Effector memory CD4-positive, alpha-beta T cell (primary cell): ENCODE data around the gene ABCB6.

Experiments
- DNase-seq, 3 donors: peaks; one replicate each; pipeline ENCODE4 v3.0.0-alpha.2; 2020
- H3K27ac ChIP-seq: 2 replicates; pipeline ENCODE4 v1.7.0; 2013; ENCODE audit warnings: mild to moderate bottlenecking, low read length, moderate library complexity; ENCODE audit not compliant: insufficient read depth, poor library complexity, severe bottlenecking
- H3K27me3 ChIP-seq: replicated peaks from 2 replicates; pipeline ENCODE4 v1.7.0; 2013; ENCODE audit warnings: mild to moderate bottlenecking, low read length; ENCODE audit not compliant: insufficient read depth, control insufficient read depth, poor library complexity, severe bottlenecking
- H3K36me3 ChIP-seq: 2 replicates; pipeline ENCODE4 v1.7.0; 2013; ENCODE audit warnings: mild to moderate bottlenecking, low read length, moderate library complexity; ENCODE audit not compliant: control insufficient read depth, insufficient read depth
- H3K4me1 ChIP-seq: 2 replicates; pipeline ENCODE4 v1.7.0; 2013; ENCODE audit warnings: low read length, mild to moderate bottlenecking; ENCODE audit not compliant: control insufficient read depth, insufficient read depth, poor library complexity, severe bottlenecking
- H3K4me3 ChIP-seq: 2 replicates; pipeline ENCODE4 v1.7.0; 2013; ENCODE audit warnings: low read length, low read depth, mild to moderate bottlenecking; ENCODE audit not compliant: insufficient read depth, poor library complexity, severe bottlenecking
- H3K9me3 ChIP-seq: 2 replicates; pipeline ENCODE4 v1.7.0; 2013; ENCODE audit warnings: mild to moderate bottlenecking, low read length, moderate library complexity; ENCODE audit not compliant: control insufficient read depth

The ABCB6 gene

DNA sequence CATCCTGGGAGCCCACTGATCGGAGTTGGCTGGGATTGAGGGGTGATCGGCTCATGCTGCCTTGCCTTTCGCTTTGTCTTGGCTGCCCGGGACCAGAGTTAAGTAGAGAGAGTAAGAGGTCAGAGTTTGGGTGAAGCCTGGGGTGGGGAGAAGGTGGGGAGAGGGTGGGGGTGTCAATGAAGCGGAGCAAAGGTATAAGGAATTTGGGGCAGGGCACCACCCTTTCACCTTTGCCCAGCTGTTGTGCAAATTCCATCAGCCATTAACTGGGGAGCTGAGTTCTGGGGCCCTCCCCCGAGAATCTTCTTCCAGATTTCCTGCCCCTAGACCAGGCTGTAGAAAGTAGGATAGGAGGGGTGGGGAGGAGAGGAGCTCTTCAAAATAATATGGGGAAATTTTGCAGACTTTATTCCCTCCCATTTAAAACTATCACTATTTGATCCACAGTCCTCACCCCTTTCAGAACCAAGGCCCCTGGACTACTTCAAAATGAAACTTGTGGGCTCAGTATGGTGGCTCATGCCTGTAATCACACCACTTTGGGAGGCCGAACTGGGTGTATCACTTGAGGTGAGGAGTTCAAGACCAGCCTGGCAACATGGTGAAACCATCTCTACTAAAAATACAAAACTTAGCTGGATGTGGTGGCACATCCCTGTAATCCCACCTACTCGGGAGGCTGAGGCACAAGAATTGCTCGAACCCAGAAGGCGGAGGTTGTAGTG lies 48.7 kb downstream of the ABCB6 start, which contains the start of gene SLC23A3:
Gene SLC23A3, minus strand, starts transcription at position 100 of the 725 bp plus-strand sequence. Its CDS starts 45 bp downstream, at position 55.
- peaks cover 9% of the 10 kb centered on the region for H3K4me1 ChIP-seq
- H3K9me3 ChIP-seq: no peaks in the 10 kb centered on the region
- no peak for DNase-seq
- peaks cover 31% of the 10 kb centered on the region for H3K36me3 ChIP-seq
- H3K27me3 ChIP-seq: no peaks in the 10 kb centered on the region
- H3K27ac ChIP-seq: no peak within 1 kb of the TSS
- H3K4me3 ChIP-seq: no peak within 1 kb of the TSS

DNA sequence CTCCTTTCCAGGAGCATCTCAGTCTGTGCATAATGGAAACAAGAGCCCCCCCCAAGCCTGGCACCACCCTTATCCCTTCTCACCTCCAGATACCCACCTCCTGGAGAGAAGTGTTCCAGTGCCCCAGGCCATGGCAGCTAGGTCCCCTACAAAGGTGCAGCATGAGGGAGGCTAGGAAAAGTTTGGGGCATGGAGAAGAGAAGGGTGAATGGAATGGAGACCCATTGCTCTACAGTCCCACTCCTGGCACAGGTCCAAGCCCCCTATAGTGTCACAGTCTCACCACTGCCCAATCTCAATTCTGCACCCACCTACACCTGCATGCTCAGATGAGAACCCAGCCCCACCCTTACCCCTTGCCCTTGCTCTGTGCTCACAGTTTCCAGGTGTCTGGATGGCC lies 49.8 kb downstream of the ABCB6 start:
- DNase-seq: no peak
- no peaks in the 10 kb centered on the region for H3K4me1 ChIP-seq
- no peak overlapping the region for H3K4me3 ChIP-seq
- H3K27me3 ChIP-seq: no peaks in the 10 kb centered on the region
- H3K27ac ChIP-seq: no peak overlapping the region
- peaks cover 20% of the 10 kb centered on the region for H3K36me3 ChIP-seq
- H3K9me3 ChIP-seq: no peaks in the 10 kb centered on the region

DNA sequence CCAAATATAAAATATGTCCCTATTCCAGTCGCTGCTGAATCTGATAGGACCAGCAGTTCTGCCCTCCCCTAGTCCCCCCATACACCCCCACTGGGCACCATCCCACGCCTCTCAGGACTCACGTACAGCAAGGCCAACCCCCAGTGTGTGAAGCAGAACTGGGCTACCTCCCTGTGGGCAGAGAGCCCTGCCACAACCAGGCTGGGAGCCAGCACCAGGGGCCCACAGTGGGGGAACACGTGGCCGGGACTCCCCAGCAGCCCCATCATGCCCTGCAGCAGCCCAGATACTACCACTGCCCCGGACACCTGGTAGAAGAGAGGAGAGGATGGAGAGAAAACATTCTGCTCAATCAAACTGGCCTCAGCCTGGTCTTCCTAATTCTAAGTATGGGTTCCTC lies 50.2 kb downstream of the ABCB6 start:
- H3K27me3 ChIP-seq: no peaks in the 10 kb centered on the region
- no peak for DNase-seq

DNA sequence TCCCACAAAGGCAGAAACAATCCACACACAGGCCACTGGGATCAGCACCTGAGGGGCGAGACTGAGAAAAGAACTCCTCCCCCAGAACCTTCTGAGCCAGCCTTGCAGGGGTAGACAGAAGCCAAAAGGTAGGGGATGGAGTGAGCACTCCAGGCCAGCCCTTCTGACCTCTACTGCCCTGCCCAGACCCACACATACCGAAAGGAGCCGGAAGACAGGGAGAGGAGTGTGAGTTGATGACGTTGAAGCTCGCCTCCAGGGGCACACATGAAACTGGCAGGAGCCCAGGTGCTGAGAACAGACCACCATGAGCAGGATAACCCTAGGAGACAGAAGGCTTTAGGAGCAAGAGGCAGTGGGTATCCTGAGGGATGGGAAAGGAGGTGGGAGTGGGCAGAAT lies 50.8 kb downstream of the ABCB6 start:
- Histone ChIP-seq H3K27me3 (no peaks in the 10 kb centered on the region), H3K27ac (no peak overlapping the region), H3K4me1 (no peaks in the 10 kb centered on the region), H3K4me3 (no peak overlapping the region), H3K36me3 (peaks cover 12% of the 10 kb centered on the region), H3K9me3 (no peaks in the 10 kb centered on the region)
- no peak for DNase-seq

More for the DNA sequence above, 50.2 kb downstream of the ABCB6 start:
- Histone ChIP-seq H3K4me3 (no peak overlapping the region), H3K9me3 (no peaks in the 10 kb centered on the region), H3K36me3 (peaks cover 15% of the 10 kb centered on the region), H3K27ac (no peak overlapping the region), H3K4me1 (no peaks in the 10 kb centered on the region)

DNA sequence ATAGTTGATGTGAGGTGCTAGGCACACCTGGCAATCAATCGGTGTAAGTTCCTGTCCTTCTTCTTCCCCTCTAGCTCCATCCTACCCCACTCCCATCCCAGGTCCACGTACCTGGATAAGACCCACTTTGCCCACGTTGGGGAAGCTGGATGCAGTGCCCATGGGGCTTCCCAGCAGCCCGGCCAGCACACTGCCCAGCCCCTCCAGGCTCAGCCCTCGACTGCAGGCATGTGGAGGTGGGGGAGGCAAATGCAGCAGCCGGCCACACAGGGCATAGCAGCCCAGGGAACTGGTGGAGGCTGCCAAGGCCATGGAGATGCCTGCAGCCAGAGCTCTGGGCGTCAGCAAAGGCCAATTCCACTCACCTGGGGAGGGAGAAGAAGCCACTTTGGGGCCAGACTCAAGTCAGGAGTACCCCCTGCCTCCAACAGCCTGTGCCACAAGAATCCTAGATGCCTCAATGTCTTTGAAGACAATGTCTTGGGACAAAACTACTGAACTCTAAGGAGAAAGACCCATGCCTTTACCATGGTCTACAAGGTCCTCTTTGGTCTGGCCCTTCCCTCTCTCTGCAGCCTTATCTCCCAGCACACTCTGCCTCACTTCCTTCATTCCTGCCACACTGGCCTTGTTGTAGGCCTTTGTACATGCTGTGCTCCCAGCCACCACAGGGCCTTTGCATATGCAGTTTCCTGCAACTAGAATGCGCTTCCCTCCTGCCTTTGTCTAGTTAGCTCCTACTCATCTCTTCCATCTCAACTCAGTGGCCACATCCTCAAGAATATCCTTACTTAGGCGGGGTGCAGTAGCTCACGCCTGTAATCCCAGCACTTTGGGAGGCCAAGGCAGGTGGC lies 53.5 kb downstream of the ABCB6 start:
- no peak for DNase-seq
- Histone ChIP-seq H3K36me3 (no peaks in the 10 kb centered on the region), H3K9me3 (no peaks in the 10 kb centered on the region), H3K27me3 (no peaks in the 10 kb centered on the region), H3K4me1 (peaks cover 6% of the 10 kb centered on the region), H3K4me3 (no peak overlapping the region), H3K27ac (no peak overlapping the region)

DNA sequence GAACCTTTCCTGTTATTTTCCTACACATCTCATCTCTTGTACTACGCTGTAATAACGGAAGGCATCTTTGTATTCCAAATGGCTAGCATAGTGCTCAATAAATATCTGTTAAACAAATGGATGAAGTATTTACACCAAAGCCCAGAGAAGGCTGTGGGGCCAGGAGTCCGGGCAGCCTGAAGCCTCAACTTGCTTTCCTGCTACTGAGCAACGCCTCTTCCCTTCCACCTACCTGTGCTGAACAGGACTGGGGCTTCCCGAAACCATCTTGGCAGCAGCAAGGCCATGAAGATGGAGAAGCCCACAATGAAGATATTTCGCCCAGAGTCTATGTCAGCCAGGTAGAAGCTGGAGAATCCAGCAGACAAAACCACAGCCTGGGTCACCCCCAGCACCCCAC lies 55.6 kb downstream of the ABCB6 start:
- Histone ChIP-seq H3K4me1 (peaks cover 11% of the 10 kb centered on the region), H3K9me3 (no peaks in the 10 kb centered on the region)
- no peak for DNase-seq

DNA sequence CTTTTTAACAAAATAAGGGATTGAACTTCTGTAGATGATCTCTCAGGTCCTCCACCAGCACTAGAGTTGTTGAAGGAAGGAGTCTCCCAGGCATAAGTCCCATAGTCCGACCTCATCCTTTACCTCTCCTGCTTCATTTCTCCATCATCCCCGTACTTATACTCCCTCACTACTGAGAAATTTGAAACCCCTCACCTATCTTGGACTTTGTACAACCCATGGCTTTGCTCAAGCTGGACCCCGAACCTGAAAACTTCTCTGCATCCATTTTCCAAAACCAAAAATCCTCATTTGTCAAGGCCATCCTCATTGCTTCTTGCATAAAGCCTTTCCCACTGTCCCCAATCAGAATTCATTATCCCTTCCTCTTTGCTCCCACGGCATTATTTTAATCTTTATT lies 57.7 kb downstream of the ABCB6 start:
- no peak for DNase-seq
- H3K9me3 ChIP-seq: no peaks in the 10 kb centered on the region
- H3K36me3 ChIP-seq: peaks cover 8% of the 10 kb centered on the region
- H3K27ac ChIP-seq: peak overlapping the region; percentile 72
- H3K4me1 ChIP-seq: peaks cover 11% of the 10 kb centered on the region
- H3K4me3 ChIP-seq: peak overlapping the region; percentile 68
- no peaks in the 10 kb centered on the region for H3K27me3 ChIP-seq

More for the DNA sequence above, 55.6 kb downstream of the ABCB6 start:
- H3K36me3 ChIP-seq: no peaks in the 10 kb centered on the region
- H3K4me3 ChIP-seq: no peak overlapping the region
- no peak overlapping the region for H3K27ac ChIP-seq
- H3K27me3 ChIP-seq: no peaks in the 10 kb centered on the region

DNA sequence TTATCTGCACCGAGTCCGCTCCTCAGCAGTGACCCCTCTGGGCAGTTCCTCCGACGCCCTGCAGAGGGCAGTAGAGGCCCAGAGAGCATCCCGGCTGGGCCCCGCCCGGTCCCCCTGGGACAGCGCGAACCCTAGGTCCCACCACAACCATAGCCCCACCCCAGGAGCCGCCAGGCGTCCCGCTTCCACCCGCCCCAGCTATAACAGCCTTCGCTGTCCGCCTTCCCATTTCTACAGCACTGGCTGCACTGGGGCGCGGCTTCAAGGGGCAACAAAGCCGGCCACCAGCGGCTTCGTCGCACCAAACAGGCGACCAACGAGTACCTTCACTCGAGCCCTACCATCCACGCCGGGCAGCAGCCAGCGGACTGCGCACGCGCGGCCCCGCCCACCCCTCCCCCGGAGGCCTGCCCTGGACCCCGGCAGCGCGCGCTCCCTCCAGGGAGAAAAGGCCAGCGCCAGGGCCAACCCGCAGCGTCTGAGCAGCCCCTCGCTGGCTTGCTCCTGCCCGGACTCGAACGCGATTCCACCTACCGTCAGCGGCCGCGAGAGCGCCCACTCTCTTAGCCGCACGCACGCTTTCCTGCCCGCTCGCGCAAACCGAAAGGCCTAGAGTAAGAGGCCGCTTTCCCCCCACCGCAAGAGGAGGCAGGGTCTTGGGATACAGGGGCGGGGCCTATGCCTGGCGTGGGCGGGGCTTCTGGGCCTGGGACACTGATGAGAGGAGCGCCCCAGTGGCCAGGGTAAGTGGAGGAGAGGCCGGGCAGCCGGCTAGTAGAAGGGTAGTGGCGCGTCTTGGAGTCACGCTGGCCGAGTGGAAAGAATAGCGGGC lies 58.4 kb downstream of the ABCB6 start, which contains the start of gene NHEJ1:
Gene NHEJ1, minus strand, starts transcription at position 630 of the 832 bp plus-strand sequence. CDS start 2,453 bp downstream, outside the sequence.
- H3K4me1 ChIP-seq: peaks cover 11% of the 10 kb centered on the region
- peak within 1 kb of the TSS; percentile 72 for H3K27ac ChIP-seq
- peak within 1 kb of the TSS; percentile 68 for H3K4me3 ChIP-seq
- peaks cover 8% of the 10 kb centered on the region for H3K36me3 ChIP-seq
- DNase-seq: peak; percentile 88 to 89 (median 89)
- H3K9me3 ChIP-seq: no peaks in the 10 kb centered on the region
- no peaks in the 10 kb centered on the region for H3K27me3 ChIP-seq
